Measurements from ENCODE around the gene LTA4H. TPM values are rescaled to one million over a fixed set of nuclear protein-coding genes. Genes with fewer than 3 reads are reported as not detected.

LTA4H gene
- total and polyA plus RNA-seq, 2 experiments from 2014 or later, result 35.0 to 90.5 TPM

DNA sequence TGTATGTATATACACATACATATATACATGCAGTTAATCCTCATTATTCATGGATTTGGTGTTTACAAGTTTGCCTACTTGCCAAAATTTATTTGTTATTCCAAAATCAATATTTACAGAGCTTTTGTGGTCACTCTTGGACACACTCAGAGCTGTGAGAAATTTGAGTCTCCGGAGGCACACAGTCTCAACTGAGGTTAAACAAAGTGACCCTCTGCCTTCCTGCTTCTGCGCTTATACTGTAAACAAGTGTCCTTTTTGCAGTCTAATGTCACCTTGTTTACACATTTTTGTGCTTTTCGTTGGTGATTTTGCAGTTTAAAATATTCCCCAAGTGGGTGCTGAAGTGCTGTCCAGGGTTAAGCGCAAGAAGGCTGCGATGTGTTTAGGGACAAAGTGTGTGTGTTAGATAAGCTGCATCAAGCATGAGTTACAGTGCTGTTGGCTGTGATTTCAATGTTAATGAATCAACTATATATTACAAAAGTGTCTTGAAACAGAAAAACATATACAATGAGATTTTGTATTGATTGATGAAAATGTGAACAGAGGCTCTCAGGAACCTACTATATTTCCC, 13.1 kb upstream of the LTA4H start:
- Histone ChIP-seq H3K36me3 (replicated peaks; ENCODE audit: insufficient read depth, low read depth) (no peaks in the 10 kb centered on the region), H3K4me3 (no peak overlapping the region), H3K9me2 (replicated peaks; ENCODE audit: insufficient read depth) (no peaks in the 10 kb centered on the region), H3K9me3 (ENCODE audit: low read depth) (no peaks in the 10 kb centered on the region), H3K4me1 (ENCODE audit: insufficient read depth) (peaks cover 10% of the 10 kb centered on the region), H4K20me1 (ENCODE audit: insufficient read depth, poor library complexity, severe bottlenecking) (no peaks in the 10 kb centered on the region), H3K27ac (peak overlapping the region; percentile 57), H2AFZ (no peak overlapping the region), H3K4me2 (peak overlapping the region; percentile 30), H3K27me3 (no peaks in the 10 kb centered on the region), H3K79me2 (no peaks in the 10 kb centered on the region)
- whole genome bisulfite sequencing (ENCODE audit: low lambda C conversion rate, missing lambda C conversion rate), result 39% methylated on average over 5 of the region's 5 CpGs
- DNase-seq (ENCODE audit: low spot score), result no peak
- TF ChIP-seq EZH2 (IDR thresholded peaks at IDR 0.05; ENCODE audit: borderline replicate concordance), result no peak

DNA sequence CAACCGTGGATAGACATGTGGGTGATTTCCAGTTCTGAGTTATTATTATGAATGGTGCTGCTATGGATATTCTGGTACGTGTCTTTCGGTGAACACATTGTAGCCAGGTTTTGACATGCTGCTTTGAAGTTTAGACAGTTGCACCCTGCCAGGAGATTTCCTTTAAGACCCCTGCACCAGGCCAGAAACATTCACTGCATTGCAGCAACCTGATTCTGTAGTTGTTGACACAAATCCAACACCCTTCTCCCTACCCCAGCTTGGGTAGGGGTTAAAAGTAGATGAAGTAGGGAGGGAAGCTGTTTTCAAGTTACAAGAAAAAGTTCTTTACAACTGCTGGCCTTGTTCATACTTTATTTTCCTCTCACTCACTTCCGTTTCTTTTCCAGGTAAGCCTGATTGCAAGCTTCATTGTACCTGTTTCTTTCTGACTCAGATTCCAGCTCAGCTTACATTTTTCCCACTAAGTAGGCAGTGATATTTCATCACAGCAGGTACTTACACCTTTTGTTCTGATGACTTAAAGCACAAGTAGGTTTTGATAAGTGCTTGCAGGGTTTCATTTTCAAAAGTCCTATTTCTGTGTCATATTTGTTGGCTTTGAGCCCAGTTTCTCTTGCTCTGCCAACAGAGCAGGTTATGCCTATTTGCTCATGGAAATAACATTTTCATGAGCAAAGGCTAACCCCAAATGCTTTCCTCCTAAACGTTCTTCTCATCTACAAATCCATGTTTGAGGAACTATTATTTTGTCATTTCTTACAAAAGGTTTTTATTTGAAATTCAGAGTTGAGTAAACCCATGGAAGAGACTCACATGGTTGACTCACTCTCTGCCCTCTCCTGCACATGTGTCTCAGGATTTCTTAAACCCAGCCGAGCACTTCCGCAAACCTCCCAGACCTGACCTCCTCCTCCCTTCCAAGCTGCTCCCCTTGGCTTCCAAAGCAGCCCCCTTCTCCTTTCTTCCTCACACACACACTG, 12.1 kb upstream of the LTA4H start:
- no peak for TF ChIP-seq CTCF (IDR thresholded peaks at IDR 0.05; ENCODE audit: poor library complexity)
- no peak for TF ChIP-seq EZH2phosphoT487 (IDR thresholded peaks at IDR 0.05; ENCODE audit: low read depth, severe bottlenecking, unreplicated experiment)
- no peak for TF ChIP-seq EZH2 (IDR thresholded peaks at IDR 0.05; ENCODE audit: borderline replicate concordance)
- H3K79me2 ChIP-seq, result no peaks in the 10 kb centered on the region
- peak overlapping the region; percentile 57 for H3K27ac ChIP-seq
- H3K4me1 ChIP-seq (ENCODE audit: insufficient read depth), result peaks cover 10% of the 10 kb centered on the region
- H3K9me3 ChIP-seq (ENCODE audit: low read depth), result no peaks in the 10 kb centered on the region
- H3K4me2 ChIP-seq, result peak overlapping the region; percentile 19
- DNase-seq (ENCODE audit: low spot score), result peak; percentile 57
- no peaks in the 10 kb centered on the region for H4K20me1 ChIP-seq (ENCODE audit: insufficient read depth, poor library complexity, severe bottlenecking)
- no peaks in the 10 kb centered on the region for H3K9me2 ChIP-seq (replicated peaks; ENCODE audit: insufficient read depth)
- no peak overlapping the region for H3K4me3 ChIP-seq
- 64% methylated on average over 7 of the region's 7 CpGs for WGBS (ENCODE audit: low lambda C conversion rate, missing lambda C conversion rate)
- no peaks in the 10 kb centered on the region for H3K27me3 ChIP-seq
- H2AFZ ChIP-seq, result no peak overlapping the region
- no peaks in the 10 kb centered on the region for H3K36me3 ChIP-seq (replicated peaks; ENCODE audit: insufficient read depth, low read depth)

DNA sequence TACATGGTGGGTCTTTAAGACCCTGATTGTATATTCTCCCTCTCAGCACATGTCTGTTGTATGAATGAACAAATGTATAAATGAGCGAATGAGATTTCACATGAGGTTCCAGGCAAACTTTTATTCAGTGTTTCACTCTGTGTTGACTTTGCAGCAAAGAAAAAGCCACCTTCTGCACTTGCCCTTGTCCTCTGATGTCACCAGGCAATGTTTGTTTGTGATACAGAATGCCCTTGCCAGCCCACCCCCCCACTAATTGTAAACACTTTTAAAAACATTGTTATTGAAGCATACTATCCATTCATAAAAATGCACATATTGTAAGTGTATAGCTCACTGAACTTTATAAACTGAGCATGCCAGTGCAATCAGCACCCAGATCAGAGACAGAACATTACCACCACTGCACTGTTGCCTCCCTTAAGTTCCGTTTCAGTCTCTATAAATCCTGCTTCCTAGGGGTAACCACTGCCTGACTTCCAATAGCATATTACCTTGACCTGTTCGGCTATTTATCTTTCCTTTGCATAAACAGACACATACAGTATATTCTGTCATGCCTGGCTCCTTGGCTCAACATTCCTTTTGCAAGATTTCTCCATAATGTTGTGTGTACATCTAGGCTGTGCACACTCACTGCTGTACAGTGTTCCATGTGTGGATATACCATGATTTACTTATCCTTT, 11.3 kb upstream of the LTA4H start:
- no peaks in the 10 kb centered on the region for H3K79me2 ChIP-seq
- 78% methylated on average over 3 of the region's 3 CpGs for WGBS (ENCODE audit: low lambda C conversion rate, missing lambda C conversion rate)
- no peak overlapping the region for H2AFZ ChIP-seq
- no peak overlapping the region for H3K4me2 ChIP-seq
- peaks cover 10% of the 10 kb centered on the region for H3K4me1 ChIP-seq (ENCODE audit: insufficient read depth)
- peak overlapping the region; percentile 57 for H3K27ac ChIP-seq
- no peak overlapping the region for H3K4me3 ChIP-seq
- H4K20me1 ChIP-seq (ENCODE audit: insufficient read depth, poor library complexity, severe bottlenecking), result no peaks in the 10 kb centered on the region
- H3K9me3 ChIP-seq (ENCODE audit: low read depth), result no peaks in the 10 kb centered on the region
- H3K36me3 ChIP-seq (replicated peaks; ENCODE audit: insufficient read depth, low read depth), result no peaks in the 10 kb centered on the region
- no peak for DNase-seq (ENCODE audit: low spot score)
- no peak for TF ChIP-seq CTCF (IDR thresholded peaks at IDR 0.05; ENCODE audit: poor library complexity)
- no peak for TF ChIP-seq EZH2 (IDR thresholded peaks at IDR 0.05; ENCODE audit: borderline replicate concordance)
- TF ChIP-seq EZH2phosphoT487 (IDR thresholded peaks at IDR 0.05; ENCODE audit: low read depth, severe bottlenecking, unreplicated experiment), result no peak
- no peaks in the 10 kb centered on the region for H3K9me2 ChIP-seq (replicated peaks; ENCODE audit: insufficient read depth)
- no peaks in the 10 kb centered on the region for H3K27me3 ChIP-seq
